DND-41 (cell line): ENCODE results near the gene TMEM62.

ENCODE experiments used
- ATAC-seq: fragments of 200-7000 bp; cut with Tn5 transposase; 3 replicates; pipeline ENCODE4 v1.9.1; 2021; ENCODE audit warnings: low read depth; ENCODE audit not compliant: insufficient read depth
- DNase-seq: peaks from one replicate; pipeline ENCODE4 v3.0.0-alpha.2; 2020
- H2AFZ ChIP-seq: 2 replicates; pipeline ENCODE4 v1.6.0; 2012; ENCODE audit warnings: low read depth, low read length
- H3K27ac ChIP-seq: 2 replicates; pipeline ENCODE4 v1.5.1; 2012; ENCODE audit warnings: low read length, inconsistent platforms
- H3K27me3 ChIP-seq: fragments of 200-600 bp; sonication (generic); 2 replicates; pipeline ENCODE4 v1.6.0; 2012; ENCODE audit warnings: low read length, mild to moderate bottlenecking, inconsistent platforms; ENCODE audit not compliant: insufficient read depth, poor library complexity
- H3K36me3 ChIP-seq: 2 replicates; pipeline ENCODE4 v1.5.1; 2012; ENCODE audit warnings: low read length, inconsistent platforms; ENCODE audit not compliant: insufficient read depth
- H3K4me1 ChIP-seq: 2 replicates; pipeline ENCODE4 v1.5.1; 2012; ENCODE audit warnings: mild to moderate bottlenecking, low read length; ENCODE audit not compliant: insufficient read depth
- H3K4me2 ChIP-seq: 2 replicates; pipeline ENCODE4 v1.6.0; 2012; ENCODE audit warnings: mild to moderate bottlenecking, moderate library complexity, low read length, inconsistent platforms; ENCODE audit not compliant: insufficient read depth
- H3K4me3 ChIP-seq, 2 experiments: fragments of 200-600 bp in 1 of 2; shearing (Covaris generic) in 1 of 2; 2 replicates each; pipeline ENCODE4 v1.5.1; 2012 to 2016; ENCODE audit warnings: inconsistent platforms in 2 of 2, low read length in 2 of 2, mild to moderate bottlenecking in 2 of 2, low read depth in 1 of 2, moderate library complexity in 1 of 2
- H3K79me2 ChIP-seq: 2 replicates; pipeline ENCODE4 v1.6.0; 2012; ENCODE audit warnings: low read length, inconsistent platforms; ENCODE audit not compliant: insufficient read depth
- H3K9ac ChIP-seq: 2 replicates; pipeline ENCODE4 v1.6.0; 2012; ENCODE audit warnings: low read depth, mild to moderate bottlenecking, inconsistent platforms, low read length, moderate library complexity
- H3K9me3 ChIP-seq: 2 replicates; pipeline ENCODE4 v1.5.1; 2012; ENCODE audit warnings: low read length, moderate library complexity, mild to moderate bottlenecking, inconsistent platforms; ENCODE audit not compliant: insufficient read depth, severe bottlenecking
- H4K20me1 ChIP-seq: 2 replicates; pipeline ENCODE4 v1.6.0; 2012; ENCODE audit warnings: low read length; ENCODE audit not compliant: insufficient read depth
- CTCF ChIP-seq: IDR thresholded peaks from 2 replicates; pipeline ENCODE4 v1.5.1; 2012; ENCODE audit warnings: borderline replicate concordance, low read length, moderate library complexity, mild to moderate bottlenecking; ENCODE audit not compliant: poor library complexity, severe bottlenecking; ENCODE audit errors: extremely low read depth
- EZH2 ChIP-seq: IDR thresholded peaks from 3 replicates; pipeline ENCODE4 v1.6.1; 2012; ENCODE audit warnings: borderline replicate concordance, low read depth, mild to moderate bottlenecking, moderate library complexity, low read length, inconsistent platforms; ENCODE audit not compliant: severe bottlenecking

TMEM62 gene

GRCh38 chr15:43128980-43129335 lies 4.4 kb upstream of the TMEM62 start:
- DNase-seq (no peak), ATAC-seq (no peak)
- no peak overlapping the region for H3K27ac ChIP-seq
- H3K4me1 ChIP-seq = peaks cover 16% of the 10 kb centered on the region
- no peak overlapping the region for H3K4me2 ChIP-seq
- no peak for TF ChIP-seq CTCF
- no peak for TF ChIP-seq EZH2
- no peaks in the 10 kb centered on the region for H4K20me1 ChIP-seq
- H3K36me3 ChIP-seq = no peaks in the 10 kb centered on the region
- H3K9ac ChIP-seq = no peak overlapping the region
- H3K9me3 ChIP-seq = no peaks in the 10 kb centered on the region
- H2AFZ ChIP-seq = no peak overlapping the region
- H3K79me2 ChIP-seq = no peaks in the 10 kb centered on the region
- H3K4me3 ChIP-seq = no peak overlapping the region
- H3K27me3 ChIP-seq = no peaks in the 10 kb centered on the region

DNA sequence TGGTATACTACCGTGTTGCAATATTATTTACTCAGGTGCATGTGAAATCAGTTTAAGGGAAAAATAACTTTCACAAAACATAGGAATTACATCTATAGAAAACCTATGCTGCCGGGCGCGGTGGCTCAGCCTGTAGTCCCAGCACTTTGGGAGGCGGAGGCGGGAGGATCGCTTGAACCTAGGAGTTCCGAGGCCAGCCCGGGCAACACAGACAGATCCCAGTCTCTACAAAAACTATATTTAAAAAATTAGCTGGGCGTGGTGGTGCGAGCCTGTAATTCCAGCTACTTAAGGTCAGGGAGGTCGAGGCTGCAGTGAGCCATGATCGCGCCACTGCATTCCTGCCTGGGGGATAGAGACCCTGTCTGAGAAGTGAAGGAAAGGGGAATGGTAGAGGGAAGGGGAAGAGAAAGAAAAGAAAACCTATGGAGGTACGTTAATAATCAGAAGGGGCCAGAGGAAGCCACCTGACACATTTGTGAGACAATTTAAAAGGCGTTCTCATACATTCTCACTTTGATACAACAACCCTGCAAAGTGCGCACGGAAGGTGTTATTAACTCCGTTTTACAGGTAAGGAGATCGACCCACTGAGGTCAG lies 456 bp upstream of the TMEM62 start:
- Histone ChIP-seq H3K27ac (peak overlapping the region; percentile 57), H3K36me3 (peaks cover 11% of the 10 kb centered on the region), H3K4me1 (peaks cover 28% of the 10 kb centered on the region), H3K79me2 (no peaks in the 10 kb centered on the region), H3K27me3 (no peaks in the 10 kb centered on the region), H3K4me2 (peak overlapping the region; percentile 82), H4K20me1 (no peaks in the 10 kb centered on the region), H3K9me3 (no peaks in the 10 kb centered on the region), H2AFZ (peak overlapping the region; percentile 70), H3K4me3 (peak overlapping the region; percentile 13 to 59; a peak in 3 of 4 replicates), H3K9ac (peak overlapping the region; percentile 62)
- ATAC-seq (no peak), DNase-seq (no peak)
- TF ChIP-seq EZH2 (peak; percentile 64), CTCF (no peak)

DNA sequence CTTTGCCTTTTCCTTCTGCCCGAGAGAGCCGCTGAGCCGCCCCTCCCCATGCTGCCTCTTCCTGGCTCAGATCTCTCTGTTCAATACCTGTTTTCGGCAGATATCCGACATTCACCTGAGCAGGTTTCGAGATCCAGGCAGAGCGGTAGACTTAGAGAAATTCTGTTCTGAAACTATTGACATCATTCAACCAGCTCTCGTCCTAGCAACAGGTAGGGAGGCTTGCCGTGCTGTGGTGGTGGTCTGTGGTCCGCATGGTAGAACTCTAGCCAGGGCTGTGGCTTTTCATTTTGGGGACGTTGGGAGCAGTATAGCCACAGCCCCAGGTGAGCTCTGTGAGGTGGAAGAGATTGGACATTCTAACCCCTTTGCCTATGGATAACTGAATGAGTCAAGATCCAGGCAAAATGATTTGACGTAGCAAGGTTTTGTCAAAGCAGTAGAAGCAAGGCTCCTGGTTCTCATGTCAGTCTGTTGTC lies 810 bp downstream of the TMEM62 start:
- no peaks in the 10 kb centered on the region for H3K9me3 ChIP-seq
- H3K4me2 ChIP-seq = peak overlapping the region; percentile 82
- peak overlapping the region; percentile 57 for H3K27ac ChIP-seq
- ATAC-seq = 0 out of 3 replicates have a peak, but pooled peaks have one; percentile 10
- TF ChIP-seq EZH2 (no peak), CTCF (no peak)
- H4K20me1 ChIP-seq = no peaks in the 10 kb centered on the region
- H2AFZ ChIP-seq = peak overlapping the region; percentile 70
- no peaks in the 10 kb centered on the region for H3K79me2 ChIP-seq
- peaks cover 15% of the 10 kb centered on the region for H3K36me3 ChIP-seq
- peak overlapping the region; percentile 62 for H3K9ac ChIP-seq
- DNase-seq = no peak
- H3K27me3 ChIP-seq = no peaks in the 10 kb centered on the region
- peaks cover 28% of the 10 kb centered on the region for H3K4me1 ChIP-seq
- peak overlapping the region; percentile 13 to 59; a peak in 3 of 4 replicates for H3K4me3 ChIP-seq

DNA sequence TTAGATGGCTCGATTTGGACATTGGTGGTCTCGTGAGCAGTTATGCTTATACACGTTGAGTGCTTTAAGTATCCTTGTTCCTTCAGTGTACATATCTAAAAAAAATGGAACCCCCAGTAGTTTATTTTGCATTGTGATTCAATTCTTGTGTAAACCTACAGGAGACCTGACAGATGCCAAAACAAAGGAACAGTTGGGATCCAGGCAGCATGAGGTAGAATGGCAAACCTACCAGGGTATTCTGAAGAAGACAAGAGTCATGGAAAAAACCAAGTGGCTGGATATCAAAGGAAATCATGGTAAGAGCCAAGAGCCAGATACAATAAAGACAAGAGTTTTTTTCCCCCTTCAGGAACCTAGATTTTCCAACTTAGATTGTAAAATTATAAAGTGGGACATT lies 2.0 kb downstream of the TMEM62 start:
- H3K27ac ChIP-seq = no peak overlapping the region
- H3K9ac ChIP-seq = no peak overlapping the region
- no peak overlapping the region for H2AFZ ChIP-seq
- ATAC-seq (no peak), DNase-seq (no peak)
- H3K4me2 ChIP-seq = peak overlapping the region; percentile 82; the same call in 1 of the 2 replicates
- H3K27me3 ChIP-seq = no peaks in the 10 kb centered on the region
- TF ChIP-seq CTCF = no peak
- no peak for TF ChIP-seq EZH2
- peaks cover 26% of the 10 kb centered on the region for H3K36me3 ChIP-seq
- H3K79me2 ChIP-seq = no peaks in the 10 kb centered on the region
- H3K4me3 ChIP-seq = no peak overlapping the region
- peaks cover 28% of the 10 kb centered on the region for H3K4me1 ChIP-seq
- H4K20me1 ChIP-seq = no peaks in the 10 kb centered on the region
- H3K9me3 ChIP-seq = no peaks in the 10 kb centered on the region
